Glutamatergic neuron (in vitro differentiated cells): Measurements from ENCODE around the gene TSHR. TPM values are rescaled to one million over a fixed set of nuclear protein-coding genes. Genes with fewer than 3 reads are reported as not detected.

ENCODE experiments used
- DNase-seq: peaks from one replicate; pipeline ENCODE4 v3.0.0; 2022
- H3K27ac Mint-ChIP-seq: one replicate; pipeline ENCODE4 v1.8.0; 2020; ENCODE audit warnings: mild to moderate bottlenecking, mixed read lengths, inconsistent platforms; ENCODE audit not compliant: unreplicated experiment
- H3K27me3 Mint-ChIP-seq: one replicate; pipeline ENCODE4 v1.8.0; 2020; ENCODE audit warnings: mild to moderate bottlenecking, moderate library complexity, mixed read lengths, inconsistent platforms; ENCODE audit not compliant: unreplicated experiment
- H3K36me3 Mint-ChIP-seq: one replicate; pipeline ENCODE4 v1.8.0; 2020; ENCODE audit warnings: mild to moderate bottlenecking, mixed read lengths, inconsistent platforms; ENCODE audit not compliant: unreplicated experiment
- H3K4me1 Mint-ChIP-seq: one replicate; pipeline ENCODE4 v1.8.0; 2020; ENCODE audit warnings: mild to moderate bottlenecking, low read depth, mixed read lengths, inconsistent platforms; ENCODE audit not compliant: unreplicated experiment
- H3K4me3 Mint-ChIP-seq: one replicate; pipeline ENCODE4 v1.8.0; 2020; ENCODE audit warnings: mild to moderate bottlenecking, mixed read lengths, inconsistent platforms; ENCODE audit not compliant: unreplicated experiment
- H3K9me3 Mint-ChIP-seq: one replicate; pipeline ENCODE4 v1.8.0; 2020; ENCODE audit warnings: mild to moderate bottlenecking, moderate library complexity, mixed read lengths, inconsistent platforms; ENCODE audit not compliant: unreplicated experiment
- total RNA-seq: library from RNA; stranded (reverse); fragmentation: NEBNext Ultra II Directional; extraction: Animal tissue kit (Norgen Biotek cat#: 25700); gene quantifications from one replicate; pipeline ENCODE4 v1.2.1, GENCODE V29; 2021; ENCODE audit not compliant: unreplicated experiment
- TF ChIP-seq, protein P1 (sequence below): fragments of 200-600 bp; sonication (generic); IDR thresholded peaks from one replicate; pipeline ENCODE4 v1.5.0; 2021; ENCODE audit not compliant: partially characterized antibody, unreplicated experiment

TSHR gene
- total RNA-seq, 1 donor from 2014 or later: 0.74 TPM

DNA sequence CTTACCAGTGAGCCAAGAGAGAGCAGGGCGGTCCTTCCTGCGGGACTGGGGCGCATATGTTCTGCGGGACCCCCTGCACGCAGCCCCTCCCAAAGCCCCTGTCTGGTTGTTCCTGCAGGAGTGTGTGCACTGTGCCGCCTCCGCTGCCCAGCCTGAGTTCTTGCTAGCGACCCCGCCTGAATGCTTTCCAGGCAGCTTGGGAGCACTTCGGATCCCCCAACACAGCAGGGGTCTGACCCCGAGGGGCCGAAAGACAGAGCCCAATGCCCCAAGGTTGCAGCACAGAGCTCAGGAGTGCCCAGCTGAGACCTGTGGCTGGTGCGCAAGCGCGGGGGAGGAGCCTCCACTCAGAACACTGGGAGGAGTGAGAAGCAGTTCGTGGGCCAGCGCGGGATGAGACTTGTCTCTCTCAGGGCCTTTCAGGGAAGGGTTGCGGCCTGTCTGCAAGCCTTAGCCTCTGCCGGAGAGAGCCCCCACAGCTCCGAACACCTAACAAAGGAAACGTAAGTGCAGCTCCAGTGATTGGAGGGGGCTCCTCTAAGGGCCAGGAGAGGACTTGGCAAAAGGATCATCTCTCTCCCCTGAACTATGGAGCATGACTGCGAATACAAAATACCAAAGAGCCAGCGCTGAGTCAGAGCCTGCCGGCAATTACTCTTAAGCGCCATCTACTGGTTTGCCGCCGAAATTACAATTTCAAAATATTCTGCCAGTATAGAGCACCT is 214.8 kb downstream of the TSHR start:
- DNase-seq: peak; percentile 89
- Mint-ChIP-seq H3K4me3 (peak overlapping the region; percentile 93), H3K36me3 (peaks cover 4% of the 10 kb centered on the region), H3K9me3 (peaks cover 3% of the 10 kb centered on the region), H3K27me3 (peaks cover 6% of the 10 kb centered on the region), H3K27ac (peak overlapping the region; percentile 96), H3K4me1 (peaks cover 5% of the 10 kb centered on the region)
- TF ChIP-seq, protein P1, sequence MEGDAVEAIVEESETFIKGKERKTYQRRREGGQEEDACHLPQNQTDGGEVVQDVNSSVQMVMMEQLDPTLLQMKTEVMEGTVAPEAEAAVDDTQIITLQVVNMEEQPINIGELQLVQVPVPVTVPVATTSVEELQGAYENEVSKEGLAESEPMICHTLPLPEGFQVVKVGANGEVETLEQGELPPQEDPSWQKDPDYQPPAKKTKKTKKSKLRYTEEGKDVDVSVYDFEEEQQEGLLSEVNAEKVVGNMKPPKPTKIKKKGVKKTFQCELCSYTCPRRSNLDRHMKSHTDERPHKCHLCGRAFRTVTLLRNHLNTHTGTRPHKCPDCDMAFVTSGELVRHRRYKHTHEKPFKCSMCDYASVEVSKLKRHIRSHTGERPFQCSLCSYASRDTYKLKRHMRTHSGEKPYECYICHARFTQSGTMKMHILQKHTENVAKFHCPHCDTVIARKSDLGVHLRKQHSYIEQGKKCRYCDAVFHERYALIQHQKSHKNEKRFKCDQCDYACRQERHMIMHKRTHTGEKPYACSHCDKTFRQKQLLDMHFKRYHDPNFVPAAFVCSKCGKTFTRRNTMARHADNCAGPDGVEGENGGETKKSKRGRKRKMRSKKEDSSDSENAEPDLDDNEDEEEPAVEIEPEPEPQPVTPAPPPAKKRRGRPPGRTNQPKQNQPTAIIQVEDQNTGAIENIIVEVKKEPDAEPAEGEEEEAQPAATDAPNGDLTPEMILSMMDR: peak; percentile 92

DNA sequence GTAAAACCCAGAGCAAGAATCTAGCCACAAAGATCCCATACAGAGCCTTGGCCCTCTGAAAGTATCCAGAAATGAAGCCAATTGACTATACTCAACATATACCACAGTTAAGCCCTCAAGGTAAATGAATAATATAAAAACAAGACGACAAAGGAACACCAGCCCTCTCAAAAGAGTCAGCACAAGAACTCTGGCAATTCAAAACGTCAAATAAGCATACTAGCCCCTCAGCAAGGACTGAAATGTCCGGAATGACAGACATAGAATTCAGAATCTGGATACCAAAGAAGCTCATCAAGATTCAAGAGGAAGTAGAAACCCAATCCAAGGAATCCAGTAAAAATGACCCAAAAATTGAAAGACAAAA is 215.4 kb downstream of the TSHR start:
- TF ChIP-seq, protein P1: peak; percentile 40
- H3K4me3 Mint-ChIP-seq: peak overlapping the region; percentile 93
- H3K36me3 Mint-ChIP-seq: peaks cover 4% of the 10 kb centered on the region
- peak overlapping the region; percentile 96 for H3K27ac Mint-ChIP-seq
- peaks cover 5% of the 10 kb centered on the region for H3K4me1 Mint-ChIP-seq
- peaks cover 3% of the 10 kb centered on the region for H3K9me3 Mint-ChIP-seq
- peaks cover 6% of the 10 kb centered on the region for H3K27me3 Mint-ChIP-seq
- DNase-seq: no peak

DNA sequence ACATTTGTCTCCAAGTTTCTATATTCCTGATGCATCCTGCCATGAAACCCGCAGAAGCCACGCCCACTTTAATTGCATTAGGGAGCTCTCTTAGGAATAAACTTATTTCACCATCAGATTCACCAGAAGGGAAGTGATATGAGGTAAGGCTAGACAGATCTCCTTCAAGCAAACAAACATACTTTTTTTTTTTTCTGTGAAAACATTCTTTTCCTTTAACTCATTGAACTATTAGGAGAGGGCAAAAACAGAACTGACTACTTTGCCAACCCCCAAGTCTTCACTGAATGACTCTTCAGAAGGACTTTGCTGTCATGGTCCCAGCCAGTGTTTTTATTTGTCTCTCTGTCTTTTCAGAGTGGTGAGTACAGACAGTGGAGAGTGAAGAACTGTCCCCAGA is 216.9 kb downstream of the TSHR start:
- H3K36me3 Mint-ChIP-seq: peaks cover 4% of the 10 kb centered on the region
- H3K4me3 Mint-ChIP-seq: no peak overlapping the region
- peaks cover 3% of the 10 kb centered on the region for H3K9me3 Mint-ChIP-seq
- peaks cover 8% of the 10 kb centered on the region for H3K4me1 Mint-ChIP-seq
- TF ChIP-seq, protein P1: no peak
- no peak for DNase-seq
- peaks cover 6% of the 10 kb centered on the region for H3K27me3 Mint-ChIP-seq
- no peak overlapping the region for H3K27ac Mint-ChIP-seq

DNA sequence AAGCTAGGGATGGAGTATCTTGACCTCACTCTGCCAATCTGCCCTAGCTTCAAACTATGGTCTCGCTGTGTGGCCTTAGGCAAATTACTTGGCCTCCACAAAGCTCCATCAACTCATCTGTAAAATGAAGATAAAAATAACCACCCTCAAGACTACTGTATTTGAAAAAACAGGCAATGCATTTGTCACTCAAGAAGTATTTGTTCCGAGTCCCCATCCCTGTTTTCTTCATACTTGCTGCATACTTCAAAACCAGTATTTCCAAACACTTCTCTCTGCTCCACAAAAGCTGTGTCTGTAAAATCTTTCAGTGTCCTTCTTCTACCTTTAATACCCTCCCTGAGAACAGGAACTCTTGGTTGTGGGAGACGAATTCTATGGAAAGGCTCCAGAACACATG is 217.5 kb downstream of the TSHR start:
- no peak overlapping the region for H3K27ac Mint-ChIP-seq
- H3K9me3 Mint-ChIP-seq: peaks cover 3% of the 10 kb centered on the region
- TF ChIP-seq, protein P1: no peak
- peaks cover 4% of the 10 kb centered on the region for H3K36me3 Mint-ChIP-seq
- H3K4me1 Mint-ChIP-seq: peaks cover 8% of the 10 kb centered on the region
- DNase-seq: no peak
- H3K27me3 Mint-ChIP-seq: peaks cover 6% of the 10 kb centered on the region
- no peak overlapping the region for H3K4me3 Mint-ChIP-seq

DNA sequence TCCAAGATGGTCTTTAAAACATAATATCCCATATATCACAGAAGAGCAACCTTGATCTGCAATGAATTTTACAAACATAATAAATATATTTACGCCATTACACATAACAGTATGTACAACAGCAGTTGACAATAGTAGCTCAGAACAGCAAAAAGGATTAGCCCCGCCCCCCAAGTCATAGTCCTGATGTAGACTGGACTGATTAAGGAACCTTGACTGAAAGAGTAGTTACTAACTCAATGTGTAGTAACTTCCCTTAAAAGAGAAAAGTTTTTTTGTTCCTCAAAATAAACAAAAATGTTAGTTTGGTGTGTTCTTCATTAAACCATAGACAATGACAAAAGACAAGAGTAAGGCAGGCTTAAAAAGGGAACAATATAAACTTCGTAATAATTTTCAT is 220.8 kb downstream of the TSHR start:
- H3K4me1 Mint-ChIP-seq: peaks cover 2% of the 10 kb centered on the region
- H3K4me3 Mint-ChIP-seq: no peak overlapping the region
- H3K27ac Mint-ChIP-seq: no peak overlapping the region
- H3K27me3 Mint-ChIP-seq: peaks cover 6% of the 10 kb centered on the region
- DNase-seq: no peak
- TF ChIP-seq, protein P1: no peak
- H3K36me3 Mint-ChIP-seq: no peaks in the 10 kb centered on the region
- no peaks in the 10 kb centered on the region for H3K9me3 Mint-ChIP-seq
